ENCODE measurements around the gene TENT4A.
A peak's percentile ranks its signal among the peaks of the same experiment; 100 is the strongest.

The TENT4A gene

GRCh38 chr5:6718718-6719117 lies 5.5 kb downstream of the TENT4A start:
- DNase-seq = no peak

GRCh38 chr5:6719417-6719816 lies 6.2 kb downstream of the TENT4A start:
- no peak for DNase-seq

- DNase-seq = no peak
Measured at GRCh38 chr5:6719896-6720560, 6.8 kb downstream of the TENT4A start.

- DNase-seq = no peak
Measured at GRCh38 chr5:6720561-6720921, 7.3 kb downstream of the TENT4A start.

- DNase-seq = no peak
Measured at GRCh38 chr5:6721442-6721841, 8.2 kb downstream of the TENT4A start.

- DNase-seq = no peak
Measured at GRCh38 chr5:6722015-6722414, 8.8 kb downstream of the TENT4A start.

DNA sequence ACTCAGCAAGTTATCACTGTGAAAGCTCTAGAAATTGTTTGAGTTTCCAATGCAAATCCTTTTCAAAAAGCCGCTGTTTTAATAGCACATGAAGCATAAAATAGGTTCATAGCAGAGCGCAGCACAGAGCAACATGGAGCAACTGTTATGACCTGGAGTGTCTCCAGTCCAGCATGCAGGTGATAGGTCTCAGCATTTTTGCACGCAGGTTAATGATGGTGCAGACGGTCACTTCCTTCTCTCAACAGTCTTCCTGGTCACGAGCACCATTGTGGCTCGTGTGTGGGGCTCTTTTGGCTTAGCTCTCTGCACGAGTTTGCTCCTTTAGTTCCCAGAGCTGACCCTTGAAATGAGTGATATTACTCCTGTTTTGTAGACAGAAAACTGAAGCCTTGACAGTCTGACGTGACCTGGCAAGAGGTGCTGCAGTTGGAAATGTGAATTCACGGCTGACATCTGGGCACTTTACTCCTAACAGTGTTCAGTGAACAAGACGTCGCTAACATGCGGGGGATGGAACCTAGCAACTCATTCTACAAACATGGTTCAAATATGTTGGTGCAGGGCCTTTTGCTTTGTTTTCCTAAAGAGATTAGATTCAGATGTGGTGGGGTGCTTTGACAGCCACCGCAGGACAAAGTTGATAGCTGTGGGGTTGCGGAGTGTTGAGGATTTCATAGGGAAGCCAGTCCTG lies 10.0 kb downstream of the TENT4A start:
- DNase-seq = no peak

- no peak for DNase-seq
Measured at GRCh38 chr5:6723816-6724300, 10.6 kb downstream of the TENT4A start.

DNA sequence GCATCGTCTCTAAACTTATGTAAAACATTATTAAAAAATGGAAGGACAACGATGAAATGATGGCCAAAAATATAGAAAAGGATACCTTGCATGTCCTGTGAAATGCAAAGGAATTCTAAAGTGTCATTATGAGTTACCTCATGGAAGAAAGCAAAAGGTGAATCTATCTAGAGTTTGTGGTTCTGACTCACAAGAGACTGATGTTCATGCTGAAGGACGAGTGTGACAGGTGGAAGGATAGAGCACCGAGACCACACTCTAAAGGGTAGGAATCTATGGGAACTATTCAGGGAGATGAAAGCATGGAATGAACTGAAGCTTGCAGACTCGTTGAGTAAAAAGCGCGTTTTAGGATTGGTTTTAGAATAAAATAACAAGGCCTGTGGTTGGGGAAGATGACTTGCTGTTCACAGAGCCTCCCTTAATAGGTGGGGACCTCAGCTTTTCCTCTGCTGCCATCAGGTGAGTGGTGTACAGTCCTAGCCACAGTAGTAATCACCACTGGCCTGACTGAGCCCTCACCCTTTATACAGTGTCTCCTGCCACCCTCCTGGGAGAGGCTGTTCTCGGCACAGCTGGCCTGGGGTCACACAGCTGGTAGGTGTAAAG lies 11.2 kb downstream of the TENT4A start:
- no peak for DNase-seq

DNA sequence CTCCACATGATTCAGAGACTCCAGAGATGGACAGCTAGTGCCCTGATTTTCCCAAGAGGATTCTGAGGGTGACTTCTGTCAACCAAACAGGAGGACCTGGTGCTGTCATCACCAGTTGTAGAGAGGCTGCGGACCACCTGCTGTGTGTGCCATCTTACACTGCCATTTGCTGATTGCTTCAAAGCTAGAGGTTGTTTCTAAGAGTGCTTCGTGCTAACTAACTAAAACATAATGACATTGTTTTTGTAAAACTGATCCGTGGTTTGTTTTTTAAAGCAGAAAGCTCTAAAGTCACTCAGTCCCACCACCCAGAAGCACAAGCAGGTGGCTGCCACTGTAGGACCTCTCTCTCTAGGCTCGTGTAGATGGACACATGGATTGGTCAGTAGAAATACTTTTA lies 12.2 kb downstream of the TENT4A start:
- no peak for DNase-seq

- DNase-seq = no peak
Measured at GRCh38 chr5:6726006-6726405, 12.8 kb downstream of the TENT4A start.

GRCh38 chr5:6727231-6727630 lies 14.0 kb downstream of the TENT4A start:
- DNase-seq = no peak

GRCh38 chr5:6728011-6728794 lies 15.0 kb downstream of the TENT4A start:
- DNase-seq = peak; percentile 23

GRCh38 chr5:6728795-6729183 lies 15.6 kb downstream of the TENT4A start:
- DNase-seq = no peak

DNA sequence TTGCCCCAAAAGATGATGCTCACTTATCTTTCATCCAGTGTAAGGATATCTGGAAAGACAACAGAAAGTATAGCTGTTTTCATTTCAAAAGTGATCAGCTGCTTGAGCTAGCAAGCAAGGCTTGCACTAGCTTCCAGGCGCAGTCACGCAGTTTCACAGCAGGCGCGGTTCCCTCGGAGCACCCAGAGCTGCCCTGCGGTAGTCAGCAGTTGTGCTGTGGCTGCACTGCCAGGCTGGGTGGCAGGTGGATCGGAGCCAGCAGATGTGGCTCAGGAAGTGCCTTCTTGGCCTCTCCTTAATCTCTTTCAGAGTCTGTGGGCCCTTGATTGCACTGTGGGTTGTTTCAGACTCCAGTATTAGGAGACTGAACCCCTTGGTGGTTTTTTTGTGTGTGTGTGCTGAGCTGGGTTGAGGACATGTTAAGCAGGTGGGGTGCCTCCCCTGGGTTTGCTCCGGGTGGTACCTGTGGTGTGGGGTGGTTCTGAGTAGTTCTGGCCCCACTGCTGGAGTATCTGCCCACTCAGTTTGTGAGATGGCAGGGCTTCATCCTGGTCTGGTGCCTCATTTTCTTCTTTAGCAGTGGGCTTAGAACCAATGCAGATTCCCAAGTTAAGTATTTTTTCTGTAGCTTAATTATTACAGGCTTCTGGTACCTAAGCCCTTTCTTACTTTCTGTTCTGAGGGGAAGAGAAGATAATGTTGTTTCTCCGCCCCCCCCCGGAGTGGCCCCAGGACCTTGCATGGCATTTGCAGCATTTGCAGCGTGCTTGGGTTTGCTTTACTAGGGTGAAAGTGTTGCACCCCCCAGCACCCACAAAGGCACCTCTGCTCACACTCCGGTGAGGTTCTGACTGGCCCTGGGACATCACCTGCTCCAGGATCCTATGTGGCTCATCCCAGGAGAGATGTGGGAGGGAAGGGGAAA lies 16.4 kb downstream of the TENT4A start:
- no peak for DNase-seq

GRCh38 chr5:6730407-6730806 lies 17.2 kb downstream of the TENT4A start:
- no peak for DNase-seq

DNA sequence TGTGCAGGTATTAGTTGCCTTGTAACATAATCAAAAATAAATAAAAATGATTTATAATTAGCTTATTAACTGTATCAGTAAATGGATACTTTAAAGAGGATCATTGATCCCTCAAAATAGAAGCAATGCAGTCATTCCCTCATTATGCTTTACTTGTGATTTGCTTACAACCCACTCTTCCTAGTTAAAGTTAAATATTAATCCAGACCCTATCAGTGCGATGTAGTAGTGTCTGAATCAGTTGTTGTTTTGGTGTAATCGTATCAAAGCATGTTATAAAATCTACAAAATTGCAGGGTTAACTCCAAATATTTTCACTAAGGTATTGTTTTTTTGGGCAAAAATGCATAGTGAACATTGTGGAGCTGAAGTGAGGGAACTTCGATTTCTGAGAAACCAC lies 17.6 kb downstream of the TENT4A start:
- no peak for DNase-seq

DNA sequence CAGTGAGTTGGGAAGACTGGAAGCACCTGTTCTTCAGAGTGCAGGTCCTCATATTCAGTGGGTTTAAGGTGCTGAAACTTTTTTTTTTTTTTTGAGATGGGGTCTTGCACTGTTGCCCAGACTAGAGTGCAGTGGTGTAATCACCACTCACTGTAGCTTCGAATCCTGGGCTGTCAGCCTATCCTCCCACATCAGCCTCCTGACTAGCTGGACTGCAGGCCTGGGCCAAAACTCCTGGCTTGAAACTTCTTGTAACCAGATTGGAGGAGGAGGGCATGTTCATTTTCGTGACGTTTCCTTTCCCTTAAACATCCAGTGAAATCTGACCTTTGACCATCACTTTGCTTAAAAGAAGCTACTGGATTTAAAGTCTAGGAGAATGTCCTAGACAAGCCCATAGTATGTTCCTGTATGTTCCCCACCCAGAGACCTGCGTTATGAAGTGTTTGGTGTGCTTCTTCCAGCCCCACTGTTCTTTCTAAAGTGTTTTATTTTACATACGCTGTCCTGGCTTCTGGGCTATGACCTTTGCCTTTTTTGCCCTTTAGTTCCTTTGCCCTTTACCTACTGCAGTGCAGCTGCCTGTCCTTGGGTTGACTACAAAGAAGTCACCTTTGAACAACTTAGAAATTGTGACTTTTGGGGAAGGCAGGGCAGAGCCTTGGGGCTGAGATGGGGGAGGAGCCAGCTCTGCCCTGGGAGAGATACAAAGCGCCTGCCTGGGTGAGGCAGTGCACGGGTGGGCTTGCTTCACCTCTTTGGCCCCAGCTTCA lies 18.4 kb downstream of the TENT4A start:
- no peak for DNase-seq

GRCh38 chr5:6732634-6733410 lies 19.6 kb downstream of the TENT4A start:
- DNase-seq = peak; percentile 25

- DNase-seq = no peak
Measured at GRCh38 chr5:6733411-6734242, 20.4 kb downstream of the TENT4A start.

Data from NCI-H1092 treated with DMSO at 0.1 percent for 48 hours (cell line).